Measurements from ENCODE around the gene HOOK1.

- no peak for TF ChIP-seq EZH2 (IDR thresholded peaks at IDR 0.05; ENCODE audit: borderline replicate concordance, low read depth, low read length, poor library complexity, severe bottlenecking)
- TF ChIP-seq, protein P1, sequence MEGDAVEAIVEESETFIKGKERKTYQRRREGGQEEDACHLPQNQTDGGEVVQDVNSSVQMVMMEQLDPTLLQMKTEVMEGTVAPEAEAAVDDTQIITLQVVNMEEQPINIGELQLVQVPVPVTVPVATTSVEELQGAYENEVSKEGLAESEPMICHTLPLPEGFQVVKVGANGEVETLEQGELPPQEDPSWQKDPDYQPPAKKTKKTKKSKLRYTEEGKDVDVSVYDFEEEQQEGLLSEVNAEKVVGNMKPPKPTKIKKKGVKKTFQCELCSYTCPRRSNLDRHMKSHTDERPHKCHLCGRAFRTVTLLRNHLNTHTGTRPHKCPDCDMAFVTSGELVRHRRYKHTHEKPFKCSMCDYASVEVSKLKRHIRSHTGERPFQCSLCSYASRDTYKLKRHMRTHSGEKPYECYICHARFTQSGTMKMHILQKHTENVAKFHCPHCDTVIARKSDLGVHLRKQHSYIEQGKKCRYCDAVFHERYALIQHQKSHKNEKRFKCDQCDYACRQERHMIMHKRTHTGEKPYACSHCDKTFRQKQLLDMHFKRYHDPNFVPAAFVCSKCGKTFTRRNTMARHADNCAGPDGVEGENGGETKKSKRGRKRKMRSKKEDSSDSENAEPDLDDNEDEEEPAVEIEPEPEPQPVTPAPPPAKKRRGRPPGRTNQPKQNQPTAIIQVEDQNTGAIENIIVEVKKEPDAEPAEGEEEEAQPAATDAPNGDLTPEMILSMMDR (conservative IDR thresholded peaks at IDR 0.05; ENCODE audit: low read depth, low read length) = no peak
These were observed 1.6 kb downstream of the HOOK1 start for GRCh38 chr1:59816318-59816878.

All from A673 (cell line).